ENCODE data around the gene MACROD1.
"Not testable (repeated sequence)": the region's sequence is repeated elsewhere in the genome, so short reads cannot be mapped to it uniquely, and the experiment has no call there.

The MACROD1 gene

DNA sequence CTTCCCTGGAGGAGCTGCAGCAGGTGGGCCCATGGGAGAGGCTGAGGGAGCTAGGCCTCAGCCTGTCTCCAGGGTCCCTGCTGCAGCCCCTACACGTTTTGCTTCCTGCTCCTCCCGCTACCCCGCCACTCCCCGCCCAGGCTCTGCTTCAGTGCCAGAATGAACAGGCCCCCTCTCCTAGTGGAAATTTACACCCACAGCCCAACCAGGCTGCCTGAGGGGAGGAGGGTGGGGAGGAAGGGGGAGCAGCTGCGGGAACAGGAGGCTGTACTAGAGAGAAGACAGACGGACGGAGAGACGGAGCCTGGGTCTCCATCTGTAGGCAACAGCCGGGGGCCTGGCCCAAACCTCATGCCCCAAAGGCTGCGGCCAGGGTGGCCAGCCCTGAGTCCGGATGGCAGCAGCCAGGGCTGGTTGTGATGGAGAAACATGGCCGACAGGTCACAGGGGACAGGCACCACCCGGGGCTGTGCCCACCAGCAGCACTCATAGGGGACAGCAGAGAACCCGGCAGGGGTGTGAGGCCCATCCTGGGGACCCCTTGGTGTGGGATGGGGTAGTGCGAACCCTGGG is 109.6 kb downstream of the MACROD1 start:
- DNase-seq (ENCODE audit: low read depth) = no peak

DNA sequence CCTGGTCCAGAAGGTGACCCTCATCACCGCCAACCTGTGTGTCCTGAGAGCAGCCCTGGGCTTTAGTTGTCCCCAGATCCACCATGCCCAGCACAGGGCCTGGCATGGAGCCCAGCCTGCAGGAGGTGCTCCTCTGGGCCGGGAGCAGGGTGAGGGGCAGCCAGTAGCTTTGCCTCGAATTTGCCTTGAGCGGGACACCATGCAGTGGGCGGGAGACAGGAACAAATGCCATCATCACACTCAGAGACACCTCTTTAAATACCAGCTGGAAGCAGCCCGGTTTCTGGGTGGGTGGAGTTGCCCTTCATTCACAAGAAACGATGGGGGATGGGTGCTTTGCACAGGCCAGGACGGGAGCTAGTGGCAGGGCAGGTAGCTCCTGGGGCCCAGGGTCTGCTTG is 110.8 kb downstream of the MACROD1 start:
- DNase-seq (ENCODE audit: low read depth) = no peak

GRCh38 chr11:64053699-64054098 is 112.2 kb downstream of the MACROD1 start:
- no peak for DNase-seq (ENCODE audit: low read depth)

DNA sequence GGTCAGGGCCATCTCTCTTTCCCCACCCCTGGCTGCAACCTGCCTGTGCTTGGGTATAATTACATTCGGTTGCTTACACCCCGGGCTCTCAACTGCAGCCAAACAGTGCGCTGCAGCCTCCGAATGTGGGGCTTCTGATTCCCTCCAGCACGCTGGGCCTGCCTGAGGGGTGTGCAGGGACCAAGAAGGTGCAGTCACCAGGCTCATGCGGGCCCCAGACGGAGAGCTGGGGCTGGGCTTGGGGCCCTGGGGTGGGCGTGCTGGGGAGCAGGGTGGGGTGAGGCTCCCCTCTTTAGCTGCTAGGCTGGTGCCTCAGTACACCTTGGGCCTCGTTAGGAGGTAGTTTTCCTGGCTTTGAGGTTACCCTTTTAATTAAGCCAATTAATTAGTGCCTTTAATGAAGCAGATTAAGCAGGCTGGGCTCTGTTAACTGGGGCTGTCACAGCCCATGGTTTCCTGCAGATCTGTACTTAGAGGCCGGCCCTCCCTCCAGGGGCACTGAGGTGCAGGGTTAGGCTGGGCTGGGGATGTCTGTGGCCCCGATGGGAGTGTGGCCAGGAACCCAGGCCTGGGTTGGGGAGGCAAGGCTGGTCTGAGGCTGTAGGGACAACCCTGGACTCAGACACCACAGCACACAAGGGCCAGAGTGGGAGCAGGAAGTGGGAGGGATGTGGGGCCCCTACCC is 112.8 kb downstream of the MACROD1 start:
- DNase-seq (ENCODE audit: low read depth) = no peak

GRCh38 chr11:64052436-64052835 is 113.5 kb downstream of the MACROD1 start:
- no peak for DNase-seq (ENCODE audit: low read depth)

GRCh38 chr11:64051297-64051696 is 114.6 kb downstream of the MACROD1 start:
- no peak for DNase-seq (ENCODE audit: low read depth)

GRCh38 chr11:64049509-64049908 is 116.4 kb downstream of the MACROD1 start:
- no peak for DNase-seq (ENCODE audit: low read depth)

DNA sequence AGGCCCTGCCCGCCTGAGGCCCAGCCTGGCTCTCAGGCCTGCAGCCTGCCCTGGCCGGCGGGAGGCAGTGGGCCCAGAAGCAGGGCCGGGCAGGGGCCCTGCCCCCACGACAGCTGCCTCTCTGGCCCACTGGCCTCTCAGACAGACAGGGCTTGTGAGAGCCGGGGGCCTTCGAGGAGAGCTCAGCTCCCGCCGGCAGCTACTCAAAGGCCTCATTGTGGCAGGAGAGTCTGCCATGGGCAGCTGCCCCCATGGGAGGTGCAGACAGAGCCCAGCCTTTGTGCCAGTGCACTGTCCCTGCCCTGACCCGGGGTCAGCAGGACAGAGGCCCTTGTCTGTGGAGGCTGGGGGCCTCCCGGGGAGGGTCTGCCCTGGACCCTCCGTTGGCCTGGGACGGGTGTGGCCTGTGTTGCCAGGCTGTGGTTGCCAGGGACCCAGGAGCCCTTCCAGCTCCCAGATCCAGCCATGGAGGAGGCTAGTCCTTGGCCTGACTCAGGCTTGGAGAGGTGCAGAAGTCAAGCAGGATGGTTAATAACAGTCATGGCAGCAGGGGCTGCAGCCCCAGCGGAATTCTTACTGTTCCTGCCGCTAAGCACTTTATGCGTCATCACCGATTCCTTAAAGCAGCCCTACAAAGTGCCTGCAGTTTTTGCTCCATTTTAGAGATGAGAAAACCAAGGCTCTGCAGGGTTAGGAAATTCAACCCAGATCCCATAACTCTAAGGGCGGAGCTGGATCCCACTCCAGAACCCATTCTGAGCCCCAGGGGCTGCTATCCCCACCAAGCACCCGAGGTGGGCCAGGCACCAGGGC is 117.7 kb downstream of the MACROD1 start:
- no peak for DNase-seq (ENCODE audit: low read depth)

DNA sequence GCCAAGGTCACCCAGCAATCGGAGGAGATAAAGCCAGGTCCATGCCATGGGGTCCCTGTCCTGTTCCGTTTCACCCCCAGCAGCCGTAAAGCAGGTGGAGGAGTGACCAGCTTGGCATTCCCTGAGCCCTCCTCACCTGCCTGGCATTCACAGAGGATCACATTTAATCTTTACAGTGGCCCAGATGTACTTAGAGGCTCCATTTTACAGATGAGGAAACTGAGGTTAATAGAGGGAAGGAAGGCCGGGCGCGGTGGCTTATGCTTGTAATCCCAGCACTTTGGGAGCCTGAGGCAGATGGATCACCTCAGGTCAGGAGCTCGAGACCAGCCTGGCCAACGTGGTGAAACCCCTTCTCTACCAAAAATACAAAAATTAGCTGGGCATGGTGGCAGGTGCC is 118.5 kb downstream of the MACROD1 start:
- not testable (repeated sequence) for DNase-seq (ENCODE audit: low read depth)

GRCh38 chr11:64045700-64046099 is 120.2 kb downstream of the MACROD1 start:
- DNase-seq (ENCODE audit: low read depth) = no peak

- no peak for DNase-seq (ENCODE audit: low read depth)
These were observed 121.1 kb downstream of the MACROD1 start for GRCh38 chr11:64044730-64045393.

DNA sequence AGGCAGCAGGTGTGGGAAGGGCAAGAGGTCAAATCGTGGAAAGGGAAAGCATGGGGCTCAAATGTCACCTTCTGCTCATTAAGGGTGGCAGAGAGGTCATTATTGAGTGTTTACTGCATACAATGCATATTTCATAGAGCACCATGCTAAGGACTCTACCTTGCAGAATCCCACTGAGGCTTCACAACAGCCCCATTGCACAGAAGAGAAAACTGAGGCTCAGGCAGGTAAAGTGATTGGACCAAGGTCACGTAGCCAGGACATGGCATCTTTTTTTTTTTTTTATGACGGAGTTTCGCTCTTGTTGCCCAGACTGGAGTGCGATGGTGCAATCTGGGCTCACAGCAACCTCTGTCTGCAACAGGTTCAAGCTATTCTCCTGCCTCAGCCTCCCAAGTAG is 122.4 kb downstream of the MACROD1 start:
- DNase-seq (ENCODE audit: low read depth) = no peak

GRCh38 chr11:64042301-64042700 is 123.6 kb downstream of the MACROD1 start:
- no peak for DNase-seq (ENCODE audit: low read depth)

DNA sequence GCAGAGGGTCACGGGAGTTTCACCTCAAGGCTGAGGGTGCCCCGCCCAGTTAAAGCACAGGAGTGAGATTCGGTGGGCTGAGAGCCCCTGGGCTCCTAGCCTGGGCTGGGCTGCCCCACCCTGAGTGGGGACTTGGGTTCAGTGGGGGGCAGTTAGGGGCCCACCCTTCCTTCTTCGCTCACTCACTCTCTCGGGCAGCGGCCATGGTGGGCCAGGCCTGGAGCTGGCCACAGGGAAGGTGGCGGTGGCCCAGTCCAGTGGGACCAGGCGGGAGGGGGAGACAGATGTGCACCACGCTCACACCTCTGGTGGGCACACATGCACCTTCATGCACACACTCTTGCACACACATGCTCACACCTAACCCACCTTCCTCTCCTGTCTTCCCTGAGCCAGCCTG is 124.1 kb downstream of the MACROD1 start:
- DNase-seq (ENCODE audit: low read depth) = no peak

GRCh38 chr11:64040684-64041322 is 125.1 kb downstream of the MACROD1 start:
- no peak for DNase-seq (ENCODE audit: low read depth)

DNA sequence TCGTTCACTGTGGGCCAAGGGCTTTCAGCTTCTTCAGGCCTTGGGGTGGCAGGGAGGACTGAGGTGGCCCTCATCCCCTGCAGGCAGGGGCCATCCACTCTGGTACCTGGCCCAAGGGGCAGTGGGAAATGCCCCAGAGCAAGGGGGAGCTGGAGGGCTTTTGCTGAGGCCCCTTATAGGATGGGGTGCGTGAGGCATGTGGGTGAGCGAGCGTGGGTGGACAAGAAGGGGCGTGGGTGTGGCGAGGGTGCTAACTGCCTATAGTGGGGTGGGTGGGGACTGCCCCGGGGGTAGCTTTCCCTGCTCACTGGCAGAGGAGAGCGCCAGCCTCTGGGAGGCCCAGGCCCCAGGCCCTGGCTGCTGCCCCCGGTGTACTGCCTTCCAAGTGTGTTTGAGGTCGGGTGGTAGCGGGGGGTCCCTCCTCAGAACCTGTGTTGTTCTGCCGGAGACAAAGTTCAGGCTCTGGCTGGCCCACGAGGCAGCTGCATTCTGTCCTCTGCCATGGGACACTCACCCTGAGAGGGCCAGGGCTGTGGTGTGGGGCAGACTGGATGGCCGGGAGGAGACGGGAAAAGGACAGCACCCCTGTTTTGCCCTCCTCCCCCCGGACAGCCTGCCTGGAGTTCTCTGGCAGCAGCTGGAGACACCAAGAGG is 126.8 kb downstream of the MACROD1 start:
- DNase-seq (ENCODE audit: low read depth) = no peak

DNA sequence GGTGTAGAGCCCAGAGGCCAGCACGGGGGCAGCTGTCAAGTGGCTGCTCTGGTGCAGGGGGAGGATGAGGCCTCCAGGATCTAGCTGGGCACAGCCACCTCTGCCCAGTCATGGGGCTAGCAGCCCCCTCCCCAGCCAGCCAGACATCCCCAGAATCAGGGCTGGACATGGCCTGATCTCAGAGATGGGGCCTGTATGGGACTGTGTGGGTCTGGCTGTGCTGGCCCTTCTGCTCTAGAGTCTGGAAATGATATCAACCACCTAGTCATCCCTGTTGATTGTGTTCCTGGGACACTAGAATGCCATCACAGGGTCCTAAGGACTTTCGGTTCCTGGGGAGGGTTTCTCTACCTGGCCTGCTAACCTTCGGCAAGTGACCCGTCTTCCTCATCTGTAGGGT is 127.4 kb downstream of the MACROD1 start:
- DNase-seq (ENCODE audit: low read depth) = no peak

DNA sequence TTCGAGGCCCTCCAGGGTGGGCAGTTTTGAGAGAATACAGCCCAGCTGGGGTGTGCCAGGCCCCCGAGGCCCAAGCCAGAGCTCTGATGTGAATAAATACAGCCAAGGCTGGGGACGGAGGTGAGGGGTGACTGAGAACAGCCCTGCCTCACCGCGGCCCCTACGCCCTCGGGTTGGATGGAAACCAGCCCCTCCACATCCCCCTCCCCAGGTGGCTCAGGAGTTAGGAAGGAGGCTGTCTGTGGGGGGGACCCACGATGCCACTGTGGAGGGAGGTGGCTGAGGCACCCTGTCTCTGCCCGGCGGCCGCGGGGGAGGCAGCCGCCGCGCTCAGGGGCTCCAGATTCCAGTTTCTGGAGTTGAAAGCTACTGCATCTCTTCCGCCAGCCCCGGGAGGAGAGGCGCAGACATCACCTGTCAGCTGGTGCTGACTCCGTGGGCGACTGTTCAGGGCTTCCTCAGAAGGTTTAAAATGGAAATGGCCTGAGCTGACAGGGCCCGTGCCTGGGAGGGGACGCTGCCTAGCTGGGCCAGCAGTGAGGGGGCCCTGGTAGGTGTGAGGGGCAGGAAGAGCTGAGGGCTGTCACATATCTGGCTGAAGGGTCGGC is 128.8 kb downstream of the MACROD1 start:
- DNase-seq (ENCODE audit: low read depth) = no peak

- DNase-seq (ENCODE audit: low read depth) = no peak
These were observed 129.6 kb downstream of the MACROD1 start for GRCh38 chr11:64036087-64037026.

DNA sequence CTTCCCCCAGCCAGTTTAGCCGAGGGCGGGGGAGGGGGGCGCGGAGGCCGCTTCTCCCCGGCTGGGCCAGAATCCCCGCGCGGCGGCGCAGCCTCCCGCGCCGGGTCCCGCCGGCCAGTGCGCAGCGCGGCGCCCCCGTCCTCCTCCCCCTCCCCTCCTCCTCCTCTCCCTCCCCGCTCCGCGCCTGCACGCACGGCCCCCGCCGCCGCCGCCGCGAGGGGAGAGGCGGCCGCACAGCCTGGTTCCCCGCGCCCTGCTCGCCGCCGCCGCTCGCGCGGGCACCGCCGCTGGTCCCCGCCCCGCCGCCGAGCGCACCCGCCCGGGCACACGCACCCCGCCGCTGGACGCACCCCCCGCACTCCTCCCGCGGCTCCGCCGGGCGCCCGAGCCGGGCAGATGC is 130.3 kb downstream of the MACROD1 start, which contains the start of gene FLRT1:
Gene FLRT1 (plus strand): TSS at position 356 of the 400 bp plus-strand sequence. CDS start 80,337 bp downstream, outside the sequence.
- no peak for DNase-seq (ENCODE audit: low read depth)

All from stimulated activated CD8-positive, alpha-beta memory T cell treated with anti-CD3 and anti-CD28 coated beads, Interleukin-15, amount 100 ng/mL, for 24 hours (primary cell).